ENCODE results near the gene HDDC3.

GRCh38 chr15:90917569-90917968 lies 14.8 kb downstream of the HDDC3 start:
- no peak for TF ChIP-seq EZH2 (IDR thresholded peaks at IDR 0.05; ENCODE audit: insufficient read depth, poor library complexity, severe bottlenecking)
- no peak for TF ChIP-seq EZH2phosphoT487 (IDR thresholded peaks at IDR 0.05; ENCODE audit: insufficient read depth, low read depth)
